Stimulated activated CD8-positive, alpha-beta memory T cell treated with anti-CD3 and anti-CD28 coated beads, Interleukin-4, amount 100 ng/mL, for 24 hours (primary cell): ENCODE data around the gene CASKIN2.
"Not testable (repeated sequence)": the region's sequence is repeated elsewhere in the genome, so short reads cannot be mapped to it uniquely, and the experiment has no call there.

Experiments
- DNase-seq: peaks from one replicate; pipeline ENCODE4 v3.0.0-alpha.2; 2020; ENCODE audit warnings: low read depth

Gene CASKIN2

GRCh38 chr17:75468291-75468754, 47.0 kb downstream of the CASKIN2 start:
- DNase-seq: no peak

GRCh38 chr17:75465039-75465438, 50.3 kb downstream of the CASKIN2 start:
- no peak for DNase-seq

- DNase-seq: no peak
These were observed 51.7 kb downstream of the CASKIN2 start for GRCh38 chr17:75463603-75464002.

GRCh38 chr17:75460295-75460694, 55.0 kb downstream of the CASKIN2 start:
- no peak for DNase-seq

GRCh38 chr17:75459590-75460267, 55.6 kb downstream of the CASKIN2 start:
- no peak for DNase-seq

GRCh38 chr17:75459246-75459589, 56.1 kb downstream of the CASKIN2 start:
- DNase-seq: no peak

- DNase-seq: no peak
These were observed 58.2 kb downstream of the CASKIN2 start for GRCh38 chr17:75457047-75457654.

- peak; percentile 79 for DNase-seq
These were observed 58.8 kb downstream of the CASKIN2 start, which contains the start of gene TMEM94 for GRCh38 chr17:75456417-75457046. TMEM94 (plus strand) TSS chr17:75456635; CDS start chr17:75471906, 15,271 bp downstream.

- DNase-seq: no peak
These were observed 59.3 kb downstream of the CASKIN2 start for GRCh38 chr17:75456039-75456416.

- not testable (repeated sequence) for DNase-seq
These were observed 60.7 kb downstream of the CASKIN2 start for GRCh38 chr17:75454672-75455071.

GRCh38 chr17:75454193-75454592, 61.1 kb downstream of the CASKIN2 start:
- DNase-seq: no peak

- no peak for DNase-seq
These were observed 65.1 kb downstream of the CASKIN2 start for GRCh38 chr17:75450270-75450669.
